Duodenal mucosa (tissue), 2 donors: ENCODE results near the gene RIMS1.

Source experiments
- H3K27ac ChIP-seq: one replicate; pipeline ENCODE4 v1.7.0; 2013; ENCODE audit warnings: low read depth, low read length
- H3K27me3 ChIP-seq, 2 donors: one replicate each; pipeline ENCODE4 v1.7.0; 2013; ENCODE audit warnings: low read length in 2 of 2, control low read depth in 1 of 2; ENCODE audit not compliant: insufficient read depth in 2 of 2, control insufficient read depth in 1 of 2
- H3K36me3 ChIP-seq, 2 donors: one replicate each; pipeline ENCODE4 v1.7.0; 2013; ENCODE audit warnings: low read length in 2 of 2, control low read depth in 1 of 2; ENCODE audit not compliant: insufficient read depth in 2 of 2, control insufficient read depth in 1 of 2
- H3K4me1 ChIP-seq, 2 donors: one replicate each; pipeline ENCODE4 v1.7.0; 2013; ENCODE audit warnings: low read length in 2 of 2, control low read depth in 1 of 2; ENCODE audit not compliant: insufficient read depth in 2 of 2, control insufficient read depth in 1 of 2
- H3K4me3 ChIP-seq, 2 donors: one replicate each; pipeline ENCODE4 v1.7.0; 2013; ENCODE audit warnings: low read length in 2 of 2, low read depth in 1 of 2
- H3K9ac ChIP-seq, 2 donors: one replicate each; pipeline ENCODE4 v1.7.0; 2013; ENCODE audit warnings: low read length in 2 of 2, low read depth in 1 of 2
- H3K9me3 ChIP-seq, 2 donors: one replicate each; pipeline ENCODE4 v1.7.0; 2013; ENCODE audit warnings: low read length in 2 of 2, control low read depth in 1 of 2; ENCODE audit not compliant: control insufficient read depth in 1 of 2

Gene RIMS1

GRCh38 chr6:72080260-72080941, 194.1 kb downstream of the RIMS1 start:
- Histone ChIP-seq H3K4me1 (no peaks in the 10 kb centered on the region), H3K4me3 (no peak overlapping the region), H3K36me3 (no peaks in the 10 kb centered on the region), H3K27ac (no peak overlapping the region), H3K9me3 (no peaks in the 10 kb centered on the region), H3K27me3 (no peaks in the 10 kb centered on the region), H3K9ac (no peak overlapping the region)

DNA sequence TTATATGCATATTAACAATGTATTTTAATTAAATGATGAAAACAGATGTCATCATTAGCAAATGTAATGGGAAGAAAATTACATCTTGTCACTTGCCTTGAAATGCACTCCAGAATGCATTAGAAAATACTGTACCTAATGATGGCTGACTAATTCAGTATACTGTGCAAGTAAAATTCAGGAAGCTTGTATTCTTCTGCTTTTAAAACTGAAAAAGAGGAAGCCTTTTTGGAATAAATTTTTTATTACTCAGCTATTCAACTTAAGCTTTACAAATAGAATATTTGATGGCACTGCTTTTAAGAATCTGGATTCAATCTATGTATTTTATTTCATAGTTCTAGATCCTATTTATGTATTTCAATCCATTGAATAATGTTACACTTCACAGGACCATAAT, 195.5 kb downstream of the RIMS1 start:
- no peaks in the 10 kb centered on the region for H3K9me3 ChIP-seq
- H3K27ac ChIP-seq, result no peak overlapping the region
- H3K4me1 ChIP-seq, result no peaks in the 10 kb centered on the region
- H3K36me3 ChIP-seq, result no peaks in the 10 kb centered on the region
- no peaks in the 10 kb centered on the region for H3K27me3 ChIP-seq
- no peak overlapping the region for H3K4me3 ChIP-seq
- no peak overlapping the region for H3K9ac ChIP-seq

DNA sequence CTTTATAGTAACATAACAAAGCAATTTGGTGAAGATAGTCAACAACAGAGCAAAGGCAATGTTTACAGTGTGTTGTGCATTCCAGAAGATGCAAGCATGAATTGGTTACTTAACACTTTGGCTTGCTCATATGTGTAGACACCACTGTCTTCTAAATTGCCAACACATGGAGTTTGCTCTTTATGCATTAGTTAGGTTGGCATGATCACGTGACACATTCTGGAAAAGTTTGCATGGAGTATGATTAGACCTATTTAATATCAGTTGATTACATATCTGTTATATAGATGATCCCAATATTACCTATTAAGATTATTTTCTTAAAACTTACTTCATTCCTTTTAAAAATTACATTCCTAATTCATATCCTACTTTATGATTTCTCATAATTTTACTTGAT, 197.6 kb downstream of the RIMS1 start:
- H3K9me3 ChIP-seq, result no peaks in the 10 kb centered on the region
- no peak overlapping the region for H3K9ac ChIP-seq
- no peak overlapping the region for H3K27ac ChIP-seq
- H3K36me3 ChIP-seq, result no peaks in the 10 kb centered on the region
- no peaks in the 10 kb centered on the region for H3K27me3 ChIP-seq
- H3K4me3 ChIP-seq, result no peak overlapping the region
- H3K4me1 ChIP-seq, result no peaks in the 10 kb centered on the region

DNA sequence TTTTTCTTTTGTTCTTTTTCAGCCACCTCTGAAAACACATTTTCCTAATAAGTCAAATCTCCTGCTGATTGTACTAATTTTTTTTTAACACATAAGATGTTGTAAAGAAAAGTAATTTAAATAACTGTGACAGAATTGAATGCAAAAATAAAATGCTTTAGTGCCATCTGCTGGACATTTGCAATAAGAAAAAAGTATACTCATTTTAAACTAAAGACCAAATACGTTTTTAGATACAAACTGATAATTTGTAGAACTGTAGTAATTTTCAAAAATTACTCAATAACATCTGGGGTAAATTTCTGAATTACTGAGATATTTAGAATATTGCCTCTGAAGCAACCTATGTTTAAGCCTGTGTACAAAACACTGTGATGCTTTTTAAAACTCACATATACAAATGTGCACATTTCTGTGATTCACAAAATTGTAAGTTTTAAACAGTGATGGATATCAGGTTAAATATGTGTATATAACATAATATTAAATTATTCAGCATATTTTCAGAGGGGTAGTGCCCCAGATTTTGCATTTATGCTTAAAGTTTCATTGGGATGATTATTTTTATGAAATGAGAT, 198.7 kb downstream of the RIMS1 start:
- no peak overlapping the region for H3K9ac ChIP-seq
- no peaks in the 10 kb centered on the region for H3K4me1 ChIP-seq
- no peaks in the 10 kb centered on the region for H3K36me3 ChIP-seq
- no peak overlapping the region for H3K4me3 ChIP-seq
- no peak overlapping the region for H3K27ac ChIP-seq
- no peaks in the 10 kb centered on the region for H3K9me3 ChIP-seq
- H3K27me3 ChIP-seq, result no peaks in the 10 kb centered on the region

DNA sequence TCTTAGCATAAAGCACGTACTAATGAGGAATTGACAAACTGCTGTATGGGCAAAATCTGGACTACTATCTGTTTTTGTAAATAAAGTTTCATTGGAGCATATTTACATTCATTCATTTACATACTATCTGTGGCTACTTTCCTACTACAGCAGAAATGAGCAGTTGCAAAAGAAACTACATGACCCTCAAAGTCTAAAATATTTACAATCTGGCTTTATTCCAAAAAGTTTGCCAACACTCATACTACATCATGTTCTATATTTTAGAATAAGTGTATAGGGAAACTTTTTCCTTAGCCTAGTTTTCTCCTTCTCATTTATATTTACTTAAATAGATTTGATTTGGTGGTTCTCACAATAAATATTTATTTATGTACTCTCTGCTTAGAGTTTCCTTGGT, 208.2 kb downstream of the RIMS1 start:
- Histone ChIP-seq H3K4me3 (no peak overlapping the region), H3K9ac (no peak overlapping the region), H3K9me3 (no peaks in the 10 kb centered on the region), H3K36me3 (no peaks in the 10 kb centered on the region), H3K27ac (no peak overlapping the region), H3K4me1 (no peaks in the 10 kb centered on the region), H3K27me3 (no peaks in the 10 kb centered on the region)

- no peaks in the 10 kb centered on the region for H3K27me3 ChIP-seq
- no peak overlapping the region for H3K9ac ChIP-seq
- H3K9me3 ChIP-seq, result no peaks in the 10 kb centered on the region
- H3K4me1 ChIP-seq, result no peaks in the 10 kb centered on the region
- no peak overlapping the region for H3K27ac ChIP-seq
- no peaks in the 10 kb centered on the region for H3K36me3 ChIP-seq
- H3K4me3 ChIP-seq, result no peak overlapping the region
These were observed 216.2 kb downstream of the RIMS1 start for GRCh38 chr6:72102561-72102960.

- Histone ChIP-seq H3K9me3 (no peaks in the 10 kb centered on the region), H3K4me1 (no peaks in the 10 kb centered on the region), H3K27ac (no peak overlapping the region), H3K27me3 (no peaks in the 10 kb centered on the region), H3K36me3 (no peaks in the 10 kb centered on the region), H3K4me3 (no peak overlapping the region), H3K9ac (no peak overlapping the region)
These were observed 225.3 kb downstream of the RIMS1 start for GRCh38 chr6:72111611-72112010.

DNA sequence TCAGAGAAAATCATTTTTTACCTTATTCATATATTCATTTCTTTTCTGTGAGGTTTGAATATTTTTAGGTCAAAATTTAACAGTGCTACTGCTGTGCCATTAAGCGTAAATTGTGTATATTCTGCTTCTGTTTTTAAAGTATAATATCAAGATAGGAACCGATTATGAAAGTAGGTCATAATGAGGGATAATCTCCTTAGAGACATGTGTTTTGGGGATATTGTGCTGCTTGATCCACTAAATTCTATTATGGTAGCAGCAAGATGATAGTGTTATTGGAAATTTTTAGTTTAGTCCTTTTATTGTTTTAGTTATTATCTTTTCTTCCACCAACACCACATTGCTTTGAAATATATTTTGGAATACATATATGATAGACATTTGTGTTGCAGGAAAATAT, 244.0 kb downstream of the RIMS1 start:
- Histone ChIP-seq H3K9me3 (no peaks in the 10 kb centered on the region), H3K9ac (no peak overlapping the region), H3K4me3 (no peak overlapping the region), H3K27me3 (no peaks in the 10 kb centered on the region), H3K27ac (no peak overlapping the region), H3K36me3 (no peaks in the 10 kb centered on the region), H3K4me1 (no peaks in the 10 kb centered on the region)

DNA sequence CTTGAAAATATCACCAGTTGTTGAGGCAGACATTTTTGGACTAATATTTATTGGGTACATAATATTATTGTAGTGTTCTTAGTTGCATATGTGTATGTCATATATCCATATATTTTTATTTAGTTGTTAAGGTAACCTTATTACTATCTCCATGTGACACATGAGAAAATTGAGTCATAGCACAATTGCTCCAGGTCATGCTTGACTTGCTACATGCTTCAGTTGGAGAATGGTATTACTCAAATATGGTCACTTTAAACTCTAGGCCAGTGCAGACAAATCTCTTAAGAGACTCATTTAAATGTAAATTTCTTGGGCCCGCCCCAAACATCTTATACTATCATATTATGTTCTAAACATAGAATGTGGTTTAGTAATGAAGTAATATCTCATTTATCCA, 246.1 kb downstream of the RIMS1 start:
- Histone ChIP-seq H3K9ac (no peak overlapping the region), H3K27me3 (no peaks in the 10 kb centered on the region), H3K36me3 (no peaks in the 10 kb centered on the region), H3K9me3 (no peaks in the 10 kb centered on the region), H3K4me3 (no peak overlapping the region), H3K27ac (no peak overlapping the region), H3K4me1 (no peaks in the 10 kb centered on the region)

- Histone ChIP-seq H3K9me3 (no peaks in the 10 kb centered on the region), H3K9ac (no peak overlapping the region), H3K4me1 (no peaks in the 10 kb centered on the region), H3K27me3 (no peaks in the 10 kb centered on the region), H3K27ac (no peak overlapping the region), H3K36me3 (no peaks in the 10 kb centered on the region), H3K4me3 (no peak overlapping the region)
These were observed 246.5 kb downstream of the RIMS1 start for GRCh38 chr6:72132851-72133250.
